Endothelial cell of umbilical vein (primary cell): ENCODE measurements around the gene ZNF85.

Experiments
- EZH2 ChIP-seq: IDR thresholded peaks from 2 replicates; pipeline ENCODE4 v1.6.1; 2012; ENCODE audit warnings: borderline replicate concordance, low read depth, mild to moderate bottlenecking, moderate library complexity, low read length, inconsistent platforms; ENCODE audit not compliant: severe bottlenecking
- JUN ChIP-seq: IDR thresholded peaks from 2 replicates; pipeline ENCODE4 v1.6.1; 2011; ENCODE audit warnings: borderline replicate concordance, low read depth; ENCODE audit not compliant: insufficient read length, insufficient read depth
- POLR2A ChIP-seq: IDR thresholded peaks from 2 replicates; pipeline ENCODE4 v1.6.1; 2012; ENCODE audit warnings: low read depth, mild to moderate bottlenecking, control low read depth, low read length
- POLR2AphosphoS5 ChIP-seq: IDR thresholded peaks from 2 replicates; pipeline ENCODE4 v1.6.1; 2012; ENCODE audit warnings: low read depth, mild to moderate bottlenecking, control low read depth, low read length, moderate library complexity; ENCODE audit not compliant: insufficient read depth
- TF ChIP-seq, protein P1 (sequence below), 2 donors: IDR thresholded peaks; 1 replicate in 1 of 2; 2 replicates in 1 of 2; pipeline ENCODE4 v1.5.1; 2011; ENCODE audit warnings: low read length in 2 of 2, mild to moderate bottlenecking in 2 of 2, moderate library complexity in 2 of 2, control low read depth in 1 of 2, inconsistent platforms in 1 of 2, low read depth in 1 of 2; ENCODE audit not compliant: insufficient read depth in 1 of 2; ENCODE audit errors: extremely low read depth in 1 of 2

DNA sequence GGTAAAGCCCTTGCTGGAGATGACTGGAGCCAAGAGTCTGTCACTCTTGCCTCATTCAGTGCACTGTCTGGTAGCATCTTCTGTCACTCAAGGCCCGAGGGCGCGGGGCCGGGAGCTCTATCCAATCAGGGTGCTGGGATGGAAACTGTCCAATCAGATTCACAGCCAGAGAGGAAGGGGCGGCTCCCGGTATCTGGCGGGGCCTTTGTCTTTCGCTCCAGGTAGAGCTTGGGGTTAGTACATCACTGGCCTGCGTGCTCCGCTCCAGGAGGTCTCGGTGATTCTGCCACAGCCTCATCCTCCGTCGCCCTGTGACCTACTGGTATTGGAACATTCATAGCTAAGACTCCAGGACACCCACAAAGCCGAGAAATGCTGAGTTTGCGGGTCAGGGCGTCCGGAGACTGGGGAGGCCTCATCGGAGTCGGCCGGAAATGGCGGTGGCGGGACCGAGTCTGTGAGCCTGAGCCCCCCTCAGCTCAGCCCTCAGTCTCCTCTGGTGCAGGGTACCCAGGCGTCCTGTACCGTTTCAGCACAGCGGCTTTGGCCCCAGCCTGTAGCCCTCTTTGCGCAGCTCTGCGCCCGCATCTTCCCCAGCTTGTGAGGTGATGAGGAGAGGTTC lies 76.8 kb downstream of the ZNF85 start:
- no peak for TF ChIP-seq EZH2
- TF ChIP-seq, protein P1, sequence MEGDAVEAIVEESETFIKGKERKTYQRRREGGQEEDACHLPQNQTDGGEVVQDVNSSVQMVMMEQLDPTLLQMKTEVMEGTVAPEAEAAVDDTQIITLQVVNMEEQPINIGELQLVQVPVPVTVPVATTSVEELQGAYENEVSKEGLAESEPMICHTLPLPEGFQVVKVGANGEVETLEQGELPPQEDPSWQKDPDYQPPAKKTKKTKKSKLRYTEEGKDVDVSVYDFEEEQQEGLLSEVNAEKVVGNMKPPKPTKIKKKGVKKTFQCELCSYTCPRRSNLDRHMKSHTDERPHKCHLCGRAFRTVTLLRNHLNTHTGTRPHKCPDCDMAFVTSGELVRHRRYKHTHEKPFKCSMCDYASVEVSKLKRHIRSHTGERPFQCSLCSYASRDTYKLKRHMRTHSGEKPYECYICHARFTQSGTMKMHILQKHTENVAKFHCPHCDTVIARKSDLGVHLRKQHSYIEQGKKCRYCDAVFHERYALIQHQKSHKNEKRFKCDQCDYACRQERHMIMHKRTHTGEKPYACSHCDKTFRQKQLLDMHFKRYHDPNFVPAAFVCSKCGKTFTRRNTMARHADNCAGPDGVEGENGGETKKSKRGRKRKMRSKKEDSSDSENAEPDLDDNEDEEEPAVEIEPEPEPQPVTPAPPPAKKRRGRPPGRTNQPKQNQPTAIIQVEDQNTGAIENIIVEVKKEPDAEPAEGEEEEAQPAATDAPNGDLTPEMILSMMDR (IDR thresholded peaks at IDR 0.05; ENCODE audit: extremely low read depth in 1 of 2, insufficient read depth in 1 of 2, low read depth in 1 of 2, low read length in 2 of 2), result no peak
- TF ChIP-seq POLR2A, result no peak
- no peak for TF ChIP-seq POLR2AphosphoS5
- TF ChIP-seq JUN, result no peak
